IMR-90 (cell line): ENCODE measurements around the gene ARHGEF6. TPM values are rescaled to one million over a fixed set of nuclear protein-coding genes. Genes with fewer than 3 reads are reported as not detected.

Experiments
- ATAC-seq: fragments of 200-7000 bp; cut with Tn5 transposase; 2 replicates; pipeline ENCODE4 v1.9.1; 2020; ENCODE audit warnings: low read depth, mild to moderate bottlenecking, moderate library complexity
- BruUV-seq: library from RNA; stranded (reverse); fragments of 400-500 nt; replicated peaks from 2 replicates; lab custom pipeline; 2021; lab: Mats Ljungman, UMichigan
- CTCF ChIA-PET: fragments of 300-600 bp; formaldehyde crosslinking; extraction: SDS; loops from one replicate; lab custom pipeline; 2021; ENCODE audit warnings: antibody characterized with exemption; lab: Yijun Ruan, JAX
- POLR2A ChIA-PET: fragments of 300-600 bp; sonication (Branson Sonifier 250); formaldehyde crosslinking; loops from one replicate; lab custom pipeline; 2022; ENCODE audit warnings: antibody characterized with exemption; ENCODE audit not compliant: unreplicated experiment; lab: Charles Lee
- DNase-seq: peaks from one replicate; pipeline ENCODE4 v3.0.0; 2013
- H2AFZ ChIP-seq: replicated peaks from 2 replicates; pipeline ENCODE3; 2013; ENCODE audit warnings: low read length, mild to moderate bottlenecking; ENCODE audit not compliant: poor library complexity
- H2AK5ac ChIP-seq: 2 replicates; pipeline ENCODE4 v1.6.1; 2013; ENCODE audit warnings: low read depth, low read length, inconsistent platforms
- H2AK9ac ChIP-seq: replicated peaks from 2 replicates; pipeline ENCODE3; 2013; ENCODE audit warnings: mild to moderate bottlenecking, low read depth, low read length, moderate library complexity; ENCODE audit not compliant: poor library complexity
- H2BK120ac ChIP-seq: 2 replicates; pipeline ENCODE4 v1.6.1; 2013; ENCODE audit warnings: low read depth, low read length, inconsistent platforms
- H2BK15ac ChIP-seq: 3 replicates; pipeline ENCODE4 v1.6.1; 2013; ENCODE audit warnings: low read depth, low read length, inconsistent platforms
- H2BK20ac ChIP-seq: 2 replicates; pipeline ENCODE4 v1.6.1; 2013; ENCODE audit warnings: low read depth, mild to moderate bottlenecking, inconsistent platforms, low read length, moderate library complexity
- H2BK5ac ChIP-seq: 2 replicates; pipeline ENCODE4 v1.6.1; 2013; ENCODE audit warnings: mild to moderate bottlenecking, low read depth, low read length, inconsistent platforms; ENCODE audit not compliant: poor library complexity, severe bottlenecking
- H3K14ac ChIP-seq: replicated peaks from 2 replicates; pipeline ENCODE4 v1.6.1; 2013; ENCODE audit warnings: low read depth, low read length, inconsistent platforms
- H3K18ac ChIP-seq: 2 replicates; pipeline ENCODE4 v1.6.1; 2013; ENCODE audit warnings: low read depth, low read length, control low read depth
- H3K23ac ChIP-seq: 2 replicates; pipeline ENCODE4 v1.6.1; 2013; ENCODE audit warnings: low read depth, low read length, inconsistent platforms
- H3K27ac ChIP-seq: 2 replicates; pipeline ENCODE4 v1.5.1; 2013; ENCODE audit warnings: mild to moderate bottlenecking, control low read depth, low read length; ENCODE audit not compliant: insufficient read depth
- H3K27me3 ChIP-seq: 2 replicates; pipeline ENCODE4 v1.6.1; 2013; ENCODE audit warnings: low read length; ENCODE audit not compliant: control insufficient read depth, insufficient read depth
- H3K36me3 ChIP-seq: 2 replicates; pipeline ENCODE4 v1.6.1; 2013; ENCODE audit warnings: low read length, mixed read lengths; ENCODE audit not compliant: control insufficient read depth, insufficient read depth
- H3K4ac ChIP-seq: 2 replicates; pipeline ENCODE4 v1.6.1; 2013; ENCODE audit warnings: low read depth, low read length, inconsistent platforms
- H3K4me1 ChIP-seq: 2 replicates; pipeline ENCODE4 v1.6.1; 2013; ENCODE audit warnings: low read length, mixed read lengths; ENCODE audit not compliant: control insufficient read depth, insufficient read depth
- H3K4me2 ChIP-seq: 2 replicates; pipeline ENCODE4 v1.6.1; 2013; ENCODE audit warnings: low read depth, mild to moderate bottlenecking, control low read depth, low read length, moderate library complexity
- H3K4me3 ChIP-seq: 2 replicates; pipeline ENCODE4 v1.5.1; 2013; ENCODE audit warnings: low read depth, mild to moderate bottlenecking, control low read depth, low read length, moderate library complexity; ENCODE audit not compliant: insufficient read depth
- H3K56ac ChIP-seq: 2 replicates; pipeline ENCODE4 v1.6.1; 2013; ENCODE audit warnings: low read length, inconsistent platforms; ENCODE audit not compliant: insufficient read depth; ENCODE audit errors: extremely low read depth
- H3K79me1 ChIP-seq, 2 experiments: 2 replicates each; pipeline ENCODE4 v1.6.1; 2013; ENCODE audit warnings: low read length in 2 of 2, inconsistent platforms in 1 of 2, low read depth in 1 of 2
- H3K9ac ChIP-seq: 2 replicates; pipeline ENCODE4 v1.6.1; 2013; ENCODE audit warnings: low read depth, low read length, control low read depth
- H3K9me1 ChIP-seq: 2 replicates; pipeline ENCODE4 v1.6.1; 2013; ENCODE audit warnings: low read length, inconsistent platforms; ENCODE audit not compliant: insufficient read depth
- H3K9me3 ChIP-seq: 2 replicates; pipeline ENCODE4 v1.6.1; 2013; ENCODE audit warnings: low read length; ENCODE audit not compliant: control insufficient read depth, insufficient read depth
- H4K20me1 ChIP-seq: 2 replicates; pipeline ENCODE4 v1.6.1; 2013; ENCODE audit warnings: low read length, inconsistent platforms; ENCODE audit not compliant: insufficient read depth
- H4K5ac ChIP-seq: 2 replicates; pipeline ENCODE4 v1.6.1; 2013; ENCODE audit warnings: mild to moderate bottlenecking, low read depth, low read length, control low read depth
- H4K8ac ChIP-seq, 2 experiments: 2 replicates each; pipeline ENCODE4 v1.6.1; 2013; ENCODE audit warnings: low read depth in 2 of 2, low read length in 2 of 2, control low read depth in 1 of 2, inconsistent platforms in 1 of 2
- H4K91ac ChIP-seq: 2 replicates; pipeline ENCODE4 v1.6.1; 2013; ENCODE audit warnings: low read depth, low read length, inconsistent platforms; ENCODE audit not compliant: insufficient read depth
- BHLHE40 ChIP-seq: fragments of 150-350 bp; IDR thresholded peaks from 2 replicates; pipeline ENCODE4 v1.6.1; 2016; ENCODE audit warnings: mild to moderate bottlenecking, low read depth, low read length
- CEBPB ChIP-seq: IDR thresholded peaks from 2 replicates; pipeline ENCODE4 v1.6.1; 2012; ENCODE audit warnings: low read depth, low read length, improper control_type of control experiment
- CHD1 ChIP-seq: IDR thresholded peaks from 2 replicates; pipeline ENCODE4 v1.6.1; 2012; ENCODE audit warnings: low read depth, low read length, improper control_type of control experiment
- CTCF ChIP-seq: conservative IDR thresholded peaks from 2 replicates; pipeline ENCODE4 v1.5.1; 2012; ENCODE audit warnings: mild to moderate bottlenecking, low read depth, low read length, improper control_type of control experiment
- ELK1 ChIP-seq: fragments of 150-350 bp; IDR thresholded peaks from 2 replicates; pipeline ENCODE4 v1.6.1; 2016; ENCODE audit warnings: low read depth, mild to moderate bottlenecking, low read length, moderate library complexity, borderline replicate concordance
- FOS ChIP-seq: fragments of 150-350 bp; IDR thresholded peaks from 2 replicates; pipeline ENCODE4 v1.6.1; 2016; ENCODE audit warnings: low read depth, low read length
- MAFK ChIP-seq: IDR thresholded peaks from 2 replicates; pipeline ENCODE4 v1.6.1; 2012; ENCODE audit warnings: low read depth, low read length, improper control_type of control experiment
- MAZ ChIP-seq: IDR thresholded peaks from 2 replicates; pipeline ENCODE4 v1.6.1; 2012; ENCODE audit warnings: low read depth, mild to moderate bottlenecking, low read length, improper control_type of control experiment, moderate library complexity, borderline replicate concordance
- MXI1 ChIP-seq: IDR thresholded peaks from 2 replicates; pipeline ENCODE4 v1.6.1; 2012; ENCODE audit warnings: low read depth, mild to moderate bottlenecking, low read length, moderate library complexity, borderline replicate concordance
- NFE2L2 ChIP-seq: fragments of 150-350 bp; IDR thresholded peaks from 2 replicates; pipeline ENCODE4 v1.6.1; 2016; ENCODE audit warnings: low read depth, mild to moderate bottlenecking, low read length
- POLR2A ChIP-seq: IDR thresholded peaks from 2 replicates; pipeline ENCODE4 v1.6.1; 2012; ENCODE audit warnings: mild to moderate bottlenecking, low read depth, low read length
- RAD21 ChIP-seq: IDR thresholded peaks from 2 replicates; pipeline ENCODE4 v1.6.1; 2012; ENCODE audit warnings: low read length, improper control_type of control experiment
- RCOR1 ChIP-seq: IDR thresholded peaks from 2 replicates; pipeline ENCODE4 v1.6.1; 2012; ENCODE audit warnings: mild to moderate bottlenecking, low read length, improper control_type of control experiment; ENCODE audit not compliant: insufficient replicate concordance
- RFX5 ChIP-seq: IDR thresholded peaks from 2 replicates; pipeline ENCODE4 v1.8.0; 2012; ENCODE audit warnings: low read depth, mild to moderate bottlenecking, low read length, moderate library complexity
- SMC3 ChIP-seq: fragments of 150-350 bp; IDR thresholded peaks from 2 replicates; pipeline ENCODE4 v1.6.1; 2016; ENCODE audit warnings: low read depth, mild to moderate bottlenecking, antibody characterized with exemption, low read length, moderate library complexity
- USF2 ChIP-seq: fragments of 150-350 bp; IDR thresholded peaks from 2 replicates; pipeline ENCODE4 v1.6.1; 2017; ENCODE audit warnings: mild to moderate bottlenecking, antibody characterized with exemption, low read length, low read depth
- WGBS, 2 experiments: methylation state at CpG; one replicate each; pipeline versions ENCODE4 v1.1.5 to v1.1.7; 2013; ENCODE audit warnings: missing lambda C conversion rate in 2 of 2; ENCODE audit not compliant: insufficient read length in 1 of 2; ENCODE audit errors: extremely low coverage in 2 of 2; 5-methylcytosine and 5-hydroxymethylcytosine counted together
- dilution Hi-C: fragments of 300-500 bp; cut with HindIII; formaldehyde crosslinking; loops from one replicate; pipeline ENCODE4 v1.14.3; 2018; ENCODE audit warnings: low sequenced_read_pairs; ENCODE audit not compliant: unreplicated experiment
- in situ Hi-C: fragments of 300-500 bp; cut with MboI; formaldehyde crosslinking; loops from 3 replicates; pipeline ENCODE4 v1.14.3; 2019; ENCODE audit warnings: low sequenced_read_pairs, inconsistent platforms, mixed read lengths
- intact Hi-C: fragments of 100-400 bp; cut with micrococcal nuclease; formaldehyde crosslinking; loops from 2 replicates; pipeline ENCODE4 v1.10.0; 2022
- polyA plus RNA-seq, 3 experiments: library from polyadenylated mRNA; depleted of rRNA; stranded (reverse); fragments of >200 nt; gene quantifications; 2 replicates each; pipeline ENCODE4 v1.2.3, GENCODE V29; 2012; ENCODE audit warnings: low replicate concordance in 1 of 3
- total RNA-seq: library from RNA; depleted of rRNA; stranded (reverse); fragments of >200 nt; gene quantifications from 2 replicates; pipeline ENCODE4 v1.2.3, GENCODE V29; 2012

ARHGEF6 gene
- total and polyA plus RNA-seq, 2 of the 4 experiments (the other 2 are of a cell fraction), result 2.1 to 2.7 TPM

GRCh38 chrX:136829413-136829812, 48.7 kb upstream of the ARHGEF6 start:
- Histone ChIP-seq H3K9me3 (no peaks in the 10 kb centered on the region), H2AK9ac (no peak overlapping the region), H3K56ac (no peak overlapping the region), H3K4me1 (peaks cover 4% of the 10 kb centered on the region; the same call in 1 of the 2 replicates), H3K4ac (no peak overlapping the region), H3K14ac (no peak overlapping the region), H4K20me1 (no peaks in the 10 kb centered on the region), H2AK5ac (no peak overlapping the region), H2BK20ac (no peak overlapping the region), H3K4me3 (no peak overlapping the region), H4K91ac (no peak overlapping the region), H3K9me1 (no peaks in the 10 kb centered on the region), H3K23ac (no peak overlapping the region), H3K27me3 (no peaks in the 10 kb centered on the region), H3K4me2 (no peak overlapping the region), H3K9ac (no peak overlapping the region), H3K27ac (no peak overlapping the region), H3K18ac (no peak overlapping the region), H2AFZ (no peak overlapping the region), H4K5ac (no peak overlapping the region), H4K8ac (no peak overlapping the region), H2BK5ac (no peak overlapping the region), H2BK15ac (no peak overlapping the region), H3K79me1 (no peaks in the 10 kb centered on the region), H2BK120ac (no peak overlapping the region), H3K36me3 (no peaks in the 10 kb centered on the region)
- ChIA-PET POLR2A (no interaction called here), CTCF (no interaction called here)
- TF ChIP-seq ELK1 (no peak), FOS (no peak), MXI1 (no peak), BHLHE40 (no peak), RFX5 (no peak), MAFK (no peak), POLR2A (no peak), CEBPB (no peak), SMC3 (no peak), RAD21 (no peak), RCOR1 (no peak), MAZ (no peak), CHD1 (no peak), CTCF (no peak), NFE2L2 (no peak), USF2 (no peak)
- intact Hi-C loops, result no loop called here
- dilution Hi-C loops, result no loop called here
- in situ Hi-C loops, result no loop called here
- DNase-seq (no peak), ATAC-seq (no peak)
- no TSS peak for BruUV-seq
- no CpG with 5 or more reads among the region's 5 CpGs for WGBS, 2 experiments
